ENCODE data around the gene METTL16. TPM values are rescaled to one million over a fixed set of nuclear protein-coding genes. Genes with fewer than 3 reads are reported as not detected.

The METTL16 gene
- total and polyA plus RNA-seq, 2 experiments from 2014 or later = 14.7 to 19.3 TPM

- Histone ChIP-seq H3K4me3 (no peak overlapping the region), H4K20me1 (ENCODE audit: insufficient read depth, poor library complexity, severe bottlenecking) (no peaks in the 10 kb centered on the region), H3K4me1 (ENCODE audit: insufficient read depth) (no peaks in the 10 kb centered on the region), H3K27ac (no peak overlapping the region), H3K36me3 (replicated peaks; ENCODE audit: insufficient read depth, low read depth) (no peaks in the 10 kb centered on the region), H2AFZ (no peak overlapping the region), H3K79me2 (no peaks in the 10 kb centered on the region), H3K27me3 (no peaks in the 10 kb centered on the region), H3K9me2 (replicated peaks; ENCODE audit: insufficient read depth) (no peaks in the 10 kb centered on the region), H3K4me2 (no peak overlapping the region), H3K9me3 (ENCODE audit: low read depth) (no peaks in the 10 kb centered on the region)
- DNase-seq (ENCODE audit: low spot score) = no peak
- 92% methylated on average over 10 of the region's 10 CpGs for WGBS (ENCODE audit: low lambda C conversion rate, missing lambda C conversion rate)
- TF ChIP-seq EZH2phosphoT487 (IDR thresholded peaks at IDR 0.05; ENCODE audit: low read depth, severe bottlenecking, unreplicated experiment) (no peak), CTCF (IDR thresholded peaks at IDR 0.05; ENCODE audit: poor library complexity) (no peak)
These were observed 134.0 kb downstream of the METTL16 start for GRCh38 chr17:2377659-2378058.

- no peaks in the 10 kb centered on the region for H3K36me3 ChIP-seq (replicated peaks; ENCODE audit: insufficient read depth, low read depth)
These were observed 135.6 kb downstream of the METTL16 start for GRCh38 chr17:2376107-2376506.

DNA sequence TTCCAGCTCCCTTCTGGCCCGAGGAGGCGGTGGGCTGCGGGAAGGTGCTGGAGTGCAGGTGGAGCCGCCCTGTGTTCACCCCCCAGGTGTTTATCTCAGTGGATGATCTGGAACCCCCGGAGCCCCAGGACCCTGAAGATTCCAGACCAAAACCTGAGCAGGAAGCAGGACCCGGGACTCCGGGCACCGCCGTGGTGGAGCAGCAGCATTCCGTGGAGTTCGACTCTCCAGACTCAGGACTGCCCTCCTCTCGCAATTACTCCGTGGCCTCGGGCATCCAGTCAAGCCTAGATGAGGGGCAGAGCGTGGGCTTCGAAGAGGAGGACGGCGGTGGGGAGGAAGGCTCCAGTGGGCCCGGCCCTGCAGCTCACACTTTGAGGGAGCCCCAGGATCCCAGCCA, 136.3 kb downstream of the METTL16 start:
- no peaks in the 10 kb centered on the region for H3K27me3 ChIP-seq
- TF ChIP-seq EZH2 (IDR thresholded peaks at IDR 0.05; ENCODE audit: borderline replicate concordance) = no peak
- no peak for TF ChIP-seq EZH2phosphoT487 (IDR thresholded peaks at IDR 0.05; ENCODE audit: low read depth, severe bottlenecking, unreplicated experiment)
- no peak for TF ChIP-seq CTCF (IDR thresholded peaks at IDR 0.05; ENCODE audit: poor library complexity)
- H3K4me2 ChIP-seq = no peak overlapping the region
- no peak overlapping the region for H3K27ac ChIP-seq
- no peaks in the 10 kb centered on the region for H3K9me3 ChIP-seq (ENCODE audit: low read depth)
- no peaks in the 10 kb centered on the region for H3K36me3 ChIP-seq (replicated peaks; ENCODE audit: insufficient read depth, low read depth)
- no peak overlapping the region for H3K4me3 ChIP-seq
- H3K9me2 ChIP-seq (replicated peaks; ENCODE audit: insufficient read depth) = no peaks in the 10 kb centered on the region
- no peak for DNase-seq (ENCODE audit: low spot score)
- H3K4me1 ChIP-seq (ENCODE audit: insufficient read depth) = no peaks in the 10 kb centered on the region
- H4K20me1 ChIP-seq (ENCODE audit: insufficient read depth, poor library complexity, severe bottlenecking) = no peaks in the 10 kb centered on the region
- H3K79me2 ChIP-seq = no peaks in the 10 kb centered on the region
- H2AFZ ChIP-seq = no peak overlapping the region
- 92% methylated on average over 19 of the region's 19 CpGs for WGBS (ENCODE audit: low lambda C conversion rate, missing lambda C conversion rate)

More at GRCh38 chr17:2376107-2376506, 135.6 kb downstream of the METTL16 start:
- no peak overlapping the region for H3K4me3 ChIP-seq
- TF ChIP-seq EZH2phosphoT487 (IDR thresholded peaks at IDR 0.05; ENCODE audit: low read depth, severe bottlenecking, unreplicated experiment) = no peak
- no peak for TF ChIP-seq EZH2 (IDR thresholded peaks at IDR 0.05; ENCODE audit: borderline replicate concordance)
- TF ChIP-seq CTCF (IDR thresholded peaks at IDR 0.05; ENCODE audit: poor library complexity) = no peak
- H4K20me1 ChIP-seq (ENCODE audit: insufficient read depth, poor library complexity, severe bottlenecking) = no peaks in the 10 kb centered on the region
- 88% methylated on average over 14 of the region's 14 CpGs for WGBS (ENCODE audit: low lambda C conversion rate, missing lambda C conversion rate)
- H3K9me3 ChIP-seq (ENCODE audit: low read depth) = no peaks in the 10 kb centered on the region
- H3K27ac ChIP-seq = no peak overlapping the region
- no peaks in the 10 kb centered on the region for H3K4me1 ChIP-seq (ENCODE audit: insufficient read depth)
- H3K9me2 ChIP-seq (replicated peaks; ENCODE audit: insufficient read depth) = no peaks in the 10 kb centered on the region
- H3K4me2 ChIP-seq = no peak overlapping the region
- H2AFZ ChIP-seq = no peak overlapping the region
- no peaks in the 10 kb centered on the region for H3K27me3 ChIP-seq
- no peak for DNase-seq (ENCODE audit: low spot score)
- H3K79me2 ChIP-seq = no peaks in the 10 kb centered on the region
